GF-D8 (cell line): Measurements from ENCODE around the gene C1orf115.
"Not testable (repeated sequence)": the region's sequence is repeated elsewhere in the genome, so short reads cannot be mapped to it uniquely, and the experiment has no call there.

Experiments
- DNase-seq: peaks from one replicate; lab custom pipeline; 2025; lab: John Stamatoyannopoulos, UW

C1orf115 gene

DNA sequence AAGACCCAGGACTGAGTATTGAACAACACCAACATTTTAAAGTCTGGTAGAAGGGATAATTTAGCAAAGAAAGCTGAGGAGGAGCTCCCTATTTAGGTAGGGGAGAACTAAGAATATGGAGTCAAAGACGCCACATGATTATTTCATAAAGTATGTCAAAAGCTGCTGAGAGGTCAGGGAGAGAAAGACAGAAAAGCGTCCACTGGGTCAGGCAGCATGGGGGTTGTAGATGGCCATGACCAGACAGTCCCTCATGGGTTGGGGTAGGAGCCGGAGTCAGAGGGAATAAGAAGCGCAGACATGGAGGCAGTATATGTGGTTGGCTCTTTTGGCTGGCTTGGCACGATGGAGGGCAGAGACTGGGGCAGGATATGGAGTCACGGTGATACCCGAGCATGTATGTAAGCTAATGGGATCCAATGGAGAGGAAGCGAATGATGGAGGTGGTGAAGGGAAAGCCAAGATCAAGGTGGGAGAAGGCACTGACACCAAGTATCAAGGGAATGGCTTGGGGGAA is 4.8 kb downstream of the C1orf115 start:
- no peak for DNase-seq

DNA sequence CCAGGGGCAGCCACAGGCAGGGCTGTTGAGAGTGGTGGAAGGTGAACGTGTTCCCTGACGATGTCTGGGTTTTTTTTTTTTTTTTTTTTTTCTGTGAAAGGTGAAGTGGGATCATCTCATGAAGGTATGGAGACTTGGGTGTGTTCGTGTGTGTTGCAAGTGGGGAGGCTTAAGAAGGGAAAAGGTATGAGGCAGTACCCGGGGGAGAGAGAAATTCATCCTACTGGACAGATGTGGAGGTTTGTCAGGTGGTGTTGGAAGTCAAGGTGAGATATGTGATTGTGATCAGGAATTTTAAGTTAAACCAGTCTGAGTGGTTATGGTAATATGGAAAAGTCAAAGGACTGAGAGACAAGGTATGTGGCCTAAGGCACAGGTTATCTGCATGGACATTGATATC is 5.3 kb downstream of the C1orf115 start:
- no peak for DNase-seq

DNA sequence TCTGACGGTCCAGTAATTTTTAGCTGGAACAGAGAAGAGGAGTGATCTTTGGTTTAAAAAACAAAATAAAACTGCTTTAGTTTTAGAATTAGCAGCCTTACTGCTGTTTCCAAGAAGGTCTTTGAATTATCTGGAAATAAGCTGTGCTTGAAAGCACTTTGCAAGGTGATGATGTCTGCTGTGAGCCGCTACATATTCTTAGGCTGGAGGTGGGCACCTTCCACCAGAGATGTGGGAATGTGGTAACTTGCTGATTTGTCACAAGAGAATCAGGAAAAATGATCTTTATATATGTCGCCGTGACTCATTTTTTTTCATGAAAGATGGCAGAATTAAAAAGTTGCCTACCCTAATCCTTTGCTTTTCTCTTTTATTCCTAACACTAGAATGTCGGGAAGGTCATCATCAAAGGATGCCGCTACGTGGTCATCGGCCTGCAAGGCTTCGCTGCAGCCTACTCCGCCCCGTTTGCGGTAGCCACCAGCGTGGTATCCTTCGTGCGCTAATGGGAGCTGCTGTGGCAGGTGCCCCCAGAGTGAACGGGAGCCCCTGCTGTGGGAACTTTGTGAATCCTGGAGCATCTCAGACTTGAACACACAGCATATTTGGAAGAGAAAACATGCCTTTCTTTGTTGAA is 6.2 kb downstream of the C1orf115 start:
- DNase-seq: no peak

DNA sequence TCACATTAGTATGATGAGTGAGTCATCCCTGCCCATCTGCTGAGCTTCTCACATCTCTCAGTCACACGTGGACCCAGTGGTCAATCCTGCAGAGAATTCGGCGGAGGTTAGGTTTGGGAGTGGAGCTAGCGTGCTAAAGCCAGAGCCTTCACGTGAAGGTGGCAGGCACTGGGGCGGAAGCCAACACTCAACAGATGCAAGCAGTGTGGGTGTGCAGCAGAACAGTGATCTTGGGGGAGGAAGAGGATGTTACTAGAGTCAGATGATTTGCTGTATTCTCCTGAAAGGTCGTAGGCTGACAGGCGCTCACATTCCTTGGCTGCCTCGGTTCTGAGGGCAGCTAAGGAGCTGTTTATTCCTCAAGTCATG is 6.7 kb downstream of the C1orf115 start:
- no peak for DNase-seq

DNA sequence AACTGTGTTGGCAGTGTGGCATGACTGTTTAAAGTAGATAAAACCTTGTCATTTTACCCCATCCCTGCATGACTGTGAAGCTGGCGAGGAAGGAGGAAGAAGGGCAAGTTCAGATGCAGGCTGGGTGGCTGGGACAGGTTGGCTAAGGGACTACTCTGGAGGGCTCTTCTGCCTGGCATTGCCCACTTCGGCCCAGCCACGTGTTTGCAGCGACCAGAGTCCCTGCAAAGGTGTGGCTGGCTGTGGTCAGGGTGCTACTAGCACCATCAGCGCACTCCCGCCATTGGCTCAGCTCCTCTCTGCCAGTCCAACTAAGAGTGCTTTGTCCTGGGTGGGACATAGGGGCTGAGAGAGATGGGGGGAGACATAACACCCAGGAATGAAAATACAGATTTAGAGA is 7.2 kb downstream of the C1orf115 start:
- no peak for DNase-seq

DNA sequence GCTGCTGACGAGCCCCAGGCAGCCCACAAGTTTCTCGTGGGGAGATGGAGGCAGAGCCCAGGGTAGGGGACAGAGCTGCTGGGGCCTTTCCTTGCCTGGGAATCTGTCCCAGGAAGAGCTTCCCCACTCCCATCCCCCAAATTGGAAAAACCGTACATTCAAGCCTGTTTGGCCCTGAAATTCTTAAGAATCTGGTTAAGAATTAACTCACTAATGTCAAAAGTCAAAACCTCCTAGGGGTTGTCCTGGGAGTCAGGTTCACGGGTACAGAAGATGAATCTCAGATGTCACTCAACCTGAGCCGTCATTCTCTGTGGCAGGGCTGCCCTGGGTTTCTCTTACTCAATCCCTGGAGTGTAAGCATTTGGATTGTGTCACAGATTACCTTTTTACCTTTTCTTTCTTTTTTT is 8.4 kb downstream of the C1orf115 start:
- DNase-seq: no peak

DNA sequence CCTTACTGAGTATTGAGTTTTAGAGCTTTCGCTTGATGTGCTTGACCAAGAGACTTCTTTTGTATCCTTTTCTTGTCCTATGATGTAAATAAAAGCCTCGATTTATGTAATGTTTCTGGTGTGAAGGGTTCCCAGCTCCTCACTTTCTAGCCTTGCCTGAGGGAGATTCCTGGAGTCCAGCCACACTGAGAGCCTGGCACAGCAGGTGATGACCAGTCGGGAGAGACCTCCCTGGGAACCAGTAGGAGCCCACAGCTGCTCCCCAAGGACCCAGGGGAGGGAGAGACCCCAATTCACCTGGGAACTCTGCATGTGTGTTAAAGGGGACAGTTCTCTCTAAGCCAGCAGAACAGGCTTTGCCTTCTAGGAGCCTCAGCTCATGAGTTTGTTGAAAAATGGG is 8.9 kb downstream of the C1orf115 start:
- DNase-seq: no peak

DNA sequence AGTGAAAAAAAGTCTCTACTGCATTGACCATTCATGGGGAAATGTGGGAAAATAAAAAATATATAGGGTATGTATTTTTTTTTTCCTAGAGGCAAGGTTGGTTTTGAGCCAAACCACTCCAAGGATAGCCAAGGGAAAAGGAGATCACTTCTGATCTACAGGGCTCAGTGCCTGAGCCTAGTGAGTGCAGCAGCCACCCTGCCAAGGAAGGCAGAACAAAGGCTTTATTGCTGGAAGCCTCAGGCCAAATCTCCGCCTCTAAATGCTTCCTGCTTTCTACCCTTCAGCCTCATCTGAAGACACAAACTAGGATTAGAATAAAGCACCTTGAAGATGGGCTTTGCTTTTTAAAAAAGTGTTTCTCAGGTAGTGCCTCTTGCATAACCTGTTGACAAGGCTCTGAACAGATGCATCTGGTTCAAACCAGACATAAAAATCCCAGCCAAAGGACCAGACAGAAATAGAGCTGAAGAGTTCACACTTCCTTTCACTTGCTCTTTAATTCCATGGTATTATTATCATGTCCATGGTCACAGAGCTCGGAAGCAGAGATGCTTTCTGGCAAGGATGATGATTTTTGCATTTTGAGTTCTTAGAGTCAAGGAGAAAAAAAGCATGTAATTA is 10.5 kb downstream of the C1orf115 start:
- DNase-seq: no peak

DNA sequence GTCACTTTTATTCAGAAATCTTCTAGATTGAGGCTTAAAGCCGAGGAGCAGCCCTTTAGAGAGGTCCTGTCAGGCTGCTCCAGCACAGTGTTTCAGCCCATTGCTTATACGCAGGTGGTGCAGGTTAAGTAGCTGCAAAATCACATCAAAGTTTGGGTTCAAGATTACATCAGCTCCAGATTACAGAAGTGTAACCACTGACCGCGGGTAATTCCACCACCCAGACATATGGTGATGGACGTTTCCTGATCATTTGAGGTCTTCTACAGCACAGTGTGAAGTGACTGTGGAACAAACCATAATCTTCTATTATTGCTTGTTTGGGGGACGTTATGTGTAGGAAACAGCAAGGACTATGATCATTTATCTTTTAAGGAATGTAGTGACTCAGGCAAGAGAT is 11.8 kb downstream of the C1orf115 start:
- no peak for DNase-seq

DNA sequence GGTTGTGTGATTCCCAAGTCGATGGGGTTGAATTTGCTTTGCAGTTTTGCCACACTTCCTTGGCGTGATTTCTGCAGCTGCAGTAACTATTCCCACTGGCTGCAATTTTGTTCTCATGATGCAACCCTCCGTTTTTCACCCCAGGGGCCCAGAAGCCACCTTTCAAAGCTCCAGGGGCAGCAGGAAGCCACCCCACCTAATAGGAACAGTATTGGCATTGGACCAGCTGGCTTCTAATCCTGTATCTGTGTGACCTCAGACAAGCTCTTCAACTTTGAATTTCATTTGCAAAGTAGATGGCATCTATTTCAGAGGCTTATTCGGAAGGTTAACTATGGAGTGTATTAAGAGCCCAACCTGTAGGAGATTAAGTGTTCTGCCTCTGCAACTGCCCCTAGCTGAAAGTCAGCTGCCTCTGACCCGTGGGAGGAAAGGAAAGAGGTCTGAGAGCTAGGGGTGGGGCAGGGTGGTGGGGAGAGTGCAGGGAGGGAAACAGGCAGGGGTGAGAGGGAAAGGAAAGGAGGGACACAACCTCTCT is 12.6 kb downstream of the C1orf115 start:
- DNase-seq: no peak

DNA sequence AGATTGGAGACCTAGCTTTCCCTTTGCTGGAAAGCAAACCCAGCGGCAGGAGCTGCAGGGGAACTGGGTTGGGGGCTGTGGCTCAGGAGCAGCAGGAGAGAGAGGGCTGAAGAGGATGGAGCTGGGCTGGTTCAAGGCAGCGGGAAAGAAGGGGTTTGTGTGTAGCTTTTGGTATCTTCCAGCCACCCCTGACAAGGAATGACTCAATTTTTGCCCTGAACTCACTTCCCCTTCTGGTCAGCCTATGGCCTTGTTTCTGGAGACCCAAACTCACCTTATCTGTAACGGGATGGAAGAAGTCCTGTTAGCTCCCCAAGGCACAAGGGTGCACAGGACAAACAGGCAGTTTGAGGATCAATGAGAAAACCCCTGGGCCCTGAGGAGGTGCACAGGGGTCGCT is 13.1 kb downstream of the C1orf115 start:
- no peak for DNase-seq

DNA sequence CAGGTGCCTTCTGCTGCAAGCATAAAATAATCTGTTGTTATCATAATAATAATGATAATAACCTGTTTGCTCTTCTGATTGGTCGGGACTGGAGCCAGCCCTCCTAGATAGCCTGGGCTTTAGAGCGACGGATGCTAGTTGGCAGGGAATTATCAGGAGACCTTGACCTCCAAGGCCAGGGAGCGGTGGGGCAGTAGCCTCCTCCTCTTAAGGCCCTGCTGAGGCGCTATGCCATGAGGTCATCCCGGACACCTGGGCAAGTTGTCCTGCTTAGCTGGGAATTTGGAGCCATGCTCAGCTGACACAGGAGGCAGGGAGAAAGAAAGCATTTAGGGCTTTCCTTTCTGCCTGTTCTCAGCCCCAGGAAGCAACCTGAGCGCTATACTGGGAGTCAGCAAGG is 15.6 kb downstream of the C1orf115 start:
- no peak for DNase-seq

DNA sequence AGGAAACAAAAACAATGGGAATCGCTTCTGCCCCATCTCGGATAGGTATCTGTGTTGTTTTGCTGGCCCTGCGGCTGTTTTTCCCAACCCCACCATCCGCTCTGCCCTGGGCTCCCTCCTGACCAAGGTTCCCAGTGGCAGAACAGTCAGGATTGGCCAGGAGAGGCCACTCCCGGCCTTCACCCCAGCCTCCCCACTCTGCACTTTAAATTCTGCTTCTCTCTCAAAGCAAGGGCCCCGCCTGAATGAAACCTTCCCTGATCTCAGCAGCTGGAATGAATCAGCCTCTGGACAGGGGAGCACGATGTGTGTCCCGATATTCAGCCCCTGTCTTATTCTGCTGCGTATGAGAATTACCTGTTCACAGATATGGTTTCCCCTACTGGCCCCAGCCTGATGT is 16.3 kb downstream of the C1orf115 start:
- DNase-seq: no peak

DNA sequence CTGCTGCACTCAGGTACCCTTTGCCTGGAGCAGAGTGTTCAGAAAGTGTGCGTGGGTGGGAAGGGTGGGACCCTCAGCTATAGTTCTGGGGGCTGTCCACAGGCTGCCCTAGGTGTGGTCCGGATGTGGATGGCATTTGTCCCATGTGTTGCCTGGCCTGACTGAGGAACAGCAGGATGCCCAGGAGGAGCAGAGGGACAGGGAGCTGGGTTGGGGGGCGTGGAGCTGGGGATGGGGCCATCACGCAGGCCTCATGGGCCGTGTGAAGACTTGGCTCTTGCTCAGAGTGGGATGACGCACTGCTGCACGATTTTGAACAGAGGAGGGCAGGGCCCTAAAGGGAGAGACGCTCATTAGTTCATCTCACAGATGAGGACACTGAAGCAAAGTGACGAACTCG is 17.0 kb downstream of the C1orf115 start:
- DNase-seq: no peak

DNA sequence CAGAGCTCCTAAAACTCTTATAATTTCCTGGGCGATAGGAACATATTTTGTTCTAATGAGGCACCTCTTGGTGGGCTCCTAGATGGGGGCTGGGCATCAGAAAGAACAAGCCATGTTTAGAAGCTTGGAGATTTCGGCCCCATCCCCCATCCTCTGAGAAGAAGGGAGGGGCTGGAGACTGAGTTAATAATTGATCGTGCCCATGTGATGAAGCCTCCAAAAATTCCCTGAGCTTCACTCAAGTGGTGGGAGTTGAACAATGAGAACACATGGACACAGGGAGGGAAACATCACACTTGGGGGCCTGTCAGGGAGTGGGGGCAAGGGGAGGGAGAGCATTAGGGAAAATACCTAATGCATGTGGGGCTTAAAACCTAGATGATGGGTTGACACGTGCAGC is 18.1 kb downstream of the C1orf115 start:
- no peak for DNase-seq

DNA sequence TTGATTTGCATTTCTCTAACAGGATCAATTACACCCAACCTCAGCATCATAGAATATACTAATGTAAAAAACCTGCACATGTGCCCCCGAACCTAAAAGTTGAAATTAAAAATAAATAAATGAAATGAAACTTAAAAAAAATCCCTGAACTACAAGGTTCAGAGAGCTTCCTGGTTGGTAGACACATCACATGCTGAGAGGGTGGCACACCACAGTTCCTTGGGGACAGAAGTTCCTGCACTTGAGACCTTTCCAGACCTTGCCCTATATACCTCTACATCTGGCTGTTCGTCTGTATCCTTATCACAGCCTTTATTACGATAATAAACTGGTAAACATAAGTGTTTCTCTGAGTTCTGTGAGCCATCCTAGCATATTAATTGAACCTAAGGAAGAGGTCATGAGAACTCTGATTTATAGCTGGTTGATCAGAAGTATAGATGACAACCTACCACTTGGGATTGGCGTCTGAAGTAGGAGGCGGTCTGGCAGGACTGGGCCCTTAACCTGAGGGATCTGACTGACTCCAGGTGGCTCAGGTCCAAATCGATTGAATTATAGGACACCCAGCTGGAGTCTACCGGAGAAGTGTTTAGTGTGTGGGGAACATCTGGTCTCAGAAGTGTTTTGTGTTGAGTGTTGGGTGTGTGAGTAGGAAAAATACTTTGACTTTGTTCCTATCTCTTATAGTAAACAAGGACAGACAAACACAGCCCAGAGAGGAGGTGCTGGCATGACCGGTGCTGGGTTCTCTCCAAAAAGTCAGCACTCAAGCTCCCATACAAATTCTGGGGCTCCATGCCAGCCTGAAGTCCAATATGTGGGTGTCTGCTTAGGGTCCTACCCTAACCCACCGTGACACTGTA is 19.0 kb downstream of the C1orf115 start:
- DNase-seq: no peak

DNA sequence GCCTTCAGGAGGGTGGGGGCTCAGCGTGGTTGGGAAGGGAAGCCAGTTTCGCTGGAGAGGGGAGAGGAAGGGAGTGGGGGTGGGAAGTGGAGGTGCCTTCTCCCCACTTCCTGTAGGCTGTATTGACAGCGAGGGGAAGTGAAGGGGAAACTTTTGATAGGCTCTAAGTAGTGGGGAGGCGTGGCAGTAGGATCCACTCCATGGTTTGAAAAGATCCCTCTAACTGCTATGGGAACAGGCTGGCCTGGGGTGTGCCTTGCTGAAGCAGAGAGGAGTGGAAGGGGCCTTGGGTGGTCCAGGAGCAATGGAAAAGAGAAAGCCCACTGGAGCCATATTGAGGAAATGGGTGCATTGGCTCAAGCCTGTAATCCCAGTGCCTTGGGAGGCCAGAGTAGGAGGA is 20.2 kb downstream of the C1orf115 start:
- DNase-seq: no peak

DNA sequence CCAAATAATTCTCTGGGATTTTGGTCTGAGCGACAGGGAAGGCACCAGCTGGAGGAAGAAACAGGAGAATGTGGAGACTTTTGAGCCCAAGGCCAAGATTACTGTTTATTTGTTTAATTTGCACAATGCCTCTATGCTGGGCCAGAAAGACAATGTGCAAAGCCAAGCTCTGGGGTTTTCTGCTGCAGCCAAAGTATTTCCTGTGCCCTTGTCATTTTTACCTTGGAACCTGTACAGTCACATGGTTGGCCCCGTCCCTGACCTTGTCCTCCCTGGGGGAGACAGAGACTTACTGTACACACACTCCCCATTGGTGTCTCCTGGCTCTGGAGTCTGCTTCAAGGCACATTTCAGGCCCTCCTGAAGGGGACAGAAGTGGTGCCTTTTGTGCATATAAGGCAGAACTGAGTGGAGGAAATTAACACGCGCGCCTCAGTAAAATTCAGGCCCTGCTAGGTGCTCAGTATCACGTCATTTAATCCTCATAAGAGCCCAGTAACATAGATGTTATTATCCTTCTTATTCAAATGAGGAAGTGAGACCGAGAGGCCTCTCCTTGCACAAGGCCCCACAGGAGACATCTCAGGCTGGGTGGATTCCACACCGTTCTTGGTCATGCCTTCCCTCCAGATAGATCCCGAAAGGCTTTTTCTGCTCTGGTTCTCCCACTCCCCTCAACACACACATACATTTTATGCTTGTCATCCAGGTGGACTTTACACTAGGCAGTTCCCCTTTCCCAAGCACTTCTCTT is 21.1 kb downstream of the C1orf115 start:
- DNase-seq: no peak

DNA sequence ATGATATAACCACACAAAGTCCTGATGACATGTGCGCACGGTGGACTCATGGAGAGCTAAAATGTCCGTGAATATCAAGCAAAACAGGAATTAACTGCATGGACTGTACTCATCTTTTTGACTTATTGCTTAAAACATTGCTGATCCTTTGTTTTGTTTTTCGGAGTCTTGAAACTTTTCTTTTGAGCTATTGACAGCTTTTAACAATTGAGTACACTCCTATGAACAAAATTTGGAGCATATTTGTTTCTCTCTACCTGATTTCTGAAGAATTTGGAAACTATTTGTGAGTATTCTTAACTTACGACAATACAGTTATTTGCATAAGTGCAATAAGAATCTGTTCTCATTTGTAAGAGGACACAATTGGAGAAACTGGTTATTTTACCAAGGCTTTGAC is 25.8 kb downstream of the C1orf115 start:
- DNase-seq: not testable (repeated sequence)

DNA sequence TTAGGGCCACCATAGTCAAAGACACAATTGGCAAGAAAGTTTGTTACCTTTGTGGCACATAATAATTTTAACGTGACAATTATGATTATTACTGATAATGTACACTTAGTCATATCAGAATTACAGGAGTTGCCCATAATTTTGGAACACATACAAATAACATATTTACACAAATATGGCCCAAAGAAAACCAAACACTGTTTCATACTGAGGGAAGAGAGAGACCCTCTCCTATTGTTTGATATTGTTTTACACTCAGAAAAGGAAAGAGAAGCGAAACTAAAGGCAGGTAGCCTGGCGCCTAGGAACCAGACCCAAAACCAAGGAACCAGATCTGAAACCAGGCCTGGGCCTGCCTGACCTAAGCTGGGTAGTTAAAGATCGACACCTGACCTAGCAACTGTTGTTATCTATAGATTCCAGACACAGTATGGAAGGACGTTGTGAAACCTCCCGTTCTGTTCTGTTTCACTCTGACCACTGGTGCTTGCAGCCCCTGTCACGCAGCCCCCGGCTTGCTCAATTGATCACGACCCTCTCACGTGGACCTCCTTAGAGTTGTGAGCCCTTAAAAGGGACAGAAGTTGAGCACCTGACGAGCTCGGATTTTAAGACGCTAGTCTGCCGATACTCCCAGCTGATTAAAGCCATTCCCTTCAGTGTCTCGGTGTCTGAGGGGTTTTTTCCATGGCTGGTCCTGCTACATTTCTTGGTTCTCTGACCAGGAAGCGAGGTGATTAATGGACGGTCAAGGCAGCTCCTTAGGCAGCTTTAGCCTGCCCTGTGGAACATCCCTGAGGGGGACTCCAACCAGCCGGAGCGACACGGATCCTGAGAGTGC is 27.9 kb downstream of the C1orf115 start:
- no peak for DNase-seq

DNA sequence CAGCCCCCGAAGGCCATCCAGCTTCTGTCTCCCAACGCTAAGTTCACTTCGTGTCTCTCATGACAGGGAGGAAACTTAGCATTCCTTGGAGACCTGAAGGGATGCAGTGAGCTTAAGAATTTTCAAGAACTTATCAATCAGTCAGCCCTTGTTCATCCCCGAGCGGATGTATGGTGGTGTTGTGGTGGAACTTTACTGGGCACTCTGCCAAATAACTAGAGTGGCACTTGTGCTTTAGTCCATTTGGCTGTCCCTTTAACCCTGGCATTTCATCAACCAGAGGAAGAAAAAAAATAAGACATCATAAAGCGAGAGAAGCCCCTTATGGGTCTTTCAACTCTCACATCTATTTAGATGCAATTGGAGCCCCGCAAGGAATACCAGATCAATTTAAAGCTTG is 31.1 kb downstream of the C1orf115 start:
- DNase-seq: not testable (repeated sequence)
